OCI-LY3 (cell line): Measurements from ENCODE around the gene RIN3.

Experiments
- EZH2phosphoT487 ChIP-seq: fragments of 200-600 bp; shearing (Covaris generic); IDR thresholded peaks from 2 replicates; pipeline ENCODE4 v1.6.1; 2018; ENCODE audit warnings: antibody characterized with exemption, mixed run types, low read depth
- TF ChIP-seq, protein P1 (sequence below): fragments of 200-600, 300-600 bp; sonication (generic); IDR thresholded peaks from 2 replicates; pipeline ENCODE4 v1.5.1; 2014; ENCODE audit warnings: antibody characterized with exemption, low read length, low read depth

DNA sequence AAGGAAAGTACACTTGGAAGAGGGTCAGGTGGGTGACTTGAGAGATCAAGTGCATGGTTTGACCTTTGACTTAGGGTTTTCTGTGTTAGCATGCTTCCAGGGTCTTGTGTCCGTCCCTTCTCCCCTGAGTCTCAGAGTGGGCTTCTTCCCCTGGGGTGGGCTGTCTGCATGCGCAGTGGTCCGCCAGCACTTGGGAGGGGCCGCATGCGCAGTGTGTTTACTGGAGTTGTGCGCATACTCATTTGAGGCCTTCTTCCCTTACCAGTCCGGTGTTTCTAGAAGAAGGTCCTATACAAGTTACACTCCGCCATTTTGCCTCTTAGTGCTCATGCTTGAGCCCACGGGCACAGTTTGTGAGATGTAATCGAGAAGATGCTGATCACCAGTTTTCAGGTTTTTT is 58.5 kb downstream of the RIN3 start:
- TF ChIP-seq, protein P1, sequence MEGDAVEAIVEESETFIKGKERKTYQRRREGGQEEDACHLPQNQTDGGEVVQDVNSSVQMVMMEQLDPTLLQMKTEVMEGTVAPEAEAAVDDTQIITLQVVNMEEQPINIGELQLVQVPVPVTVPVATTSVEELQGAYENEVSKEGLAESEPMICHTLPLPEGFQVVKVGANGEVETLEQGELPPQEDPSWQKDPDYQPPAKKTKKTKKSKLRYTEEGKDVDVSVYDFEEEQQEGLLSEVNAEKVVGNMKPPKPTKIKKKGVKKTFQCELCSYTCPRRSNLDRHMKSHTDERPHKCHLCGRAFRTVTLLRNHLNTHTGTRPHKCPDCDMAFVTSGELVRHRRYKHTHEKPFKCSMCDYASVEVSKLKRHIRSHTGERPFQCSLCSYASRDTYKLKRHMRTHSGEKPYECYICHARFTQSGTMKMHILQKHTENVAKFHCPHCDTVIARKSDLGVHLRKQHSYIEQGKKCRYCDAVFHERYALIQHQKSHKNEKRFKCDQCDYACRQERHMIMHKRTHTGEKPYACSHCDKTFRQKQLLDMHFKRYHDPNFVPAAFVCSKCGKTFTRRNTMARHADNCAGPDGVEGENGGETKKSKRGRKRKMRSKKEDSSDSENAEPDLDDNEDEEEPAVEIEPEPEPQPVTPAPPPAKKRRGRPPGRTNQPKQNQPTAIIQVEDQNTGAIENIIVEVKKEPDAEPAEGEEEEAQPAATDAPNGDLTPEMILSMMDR = no peak
- TF ChIP-seq EZH2phosphoT487 = no peak
